Heart right ventricle (tissue), 16 donors: ENCODE data around the gene RUBCNL. TPM values are rescaled to one million over a fixed set of nuclear protein-coding genes. Genes with fewer than 3 reads are reported as not detected.
A peak's percentile ranks its signal among the peaks of the same experiment; 100 is the strongest.

Source experiments
- ATAC-seq, 8 donors: fragments of 200-7000 bp; cut with Tn5 transposase; one replicate each; pipeline ENCODE4 v1.9.1; 2020; ENCODE audit warnings: mild to moderate bottlenecking in 8 of 8, moderate library complexity in 8 of 8, moderate number of reproducible peaks in 1 of 8
- DNase-seq, 2 donors: peaks; one replicate each; pipeline ENCODE4 v3.0.0-alpha.2; 2020
- H3K27ac ChIP-seq, 10 donors: fragments of 200-600 bp; sonication (generic) in 2 of 10; one replicate each; pipeline versions ENCODE4 v1.5.0 to v1.8.0; 2020 to 2022; ENCODE audit warnings: mild to moderate bottlenecking in 3 of 10
- H3K27me3 ChIP-seq, 7 donors: fragments of 200-600 bp; one replicate each; pipeline ENCODE4 v1.8.0; 2021 to 2022; ENCODE audit warnings: mild to moderate bottlenecking in 2 of 7
- H3K36me3 ChIP-seq, 9 donors: fragments of 200-600 bp; sonication (generic) in 1 of 9; one replicate each; pipeline versions ENCODE4 v1.5.0 to v1.8.0; 2020 to 2022; ENCODE audit warnings: mild to moderate bottlenecking in 2 of 9
- H3K4me1 ChIP-seq, 9 donors: fragments of 200-600 bp; sonication (generic) in 1 of 9; one replicate each; pipeline versions ENCODE4 v1.5.0 to v1.8.0; 2020 to 2022; ENCODE audit warnings: mild to moderate bottlenecking in 4 of 9
- H3K4me3 ChIP-seq, 10 donors: fragments of 200-600 bp; sonication (generic) in 2 of 10; one replicate each; pipeline versions ENCODE4 v1.5.0 to v1.8.0; 2020 to 2022; ENCODE audit warnings: mild to moderate bottlenecking in 7 of 10, moderate library complexity in 2 of 10
- H3K9me3 ChIP-seq, 11 donors: fragments of 200-600 bp in 10 of 11; sonication (generic) in 2 of 11; one replicate each; pipeline versions ENCODE4 v1.5.0 to v1.8.0; 2013 to 2022; ENCODE audit warnings: mild to moderate bottlenecking in 2 of 11, control low read depth in 1 of 11, moderate library complexity in 1 of 11
- CTCF ChIP-seq, 9 donors: fragments of 200-600 bp; sonication (generic) in 2 of 9; IDR thresholded peaks; one replicate each; pipeline versions ENCODE4 v1.5.0 to v1.8.0; 2021 to 2022; ENCODE audit warnings: antibody characterized with exemption in 9 of 9, mild to moderate bottlenecking in 5 of 9, moderate library complexity in 1 of 9
- WGBS, 2 donors: extraction: QIAGEN DNeasy Blood & Tissue Kit; methylation state at CpG; one replicate each; pipeline ENCODE4 v1.1.7; 2013; ENCODE audit warnings: inconsistent platforms in 1 of 2; 5-methylcytosine and 5-hydroxymethylcytosine counted together
- intact Hi-C, 10 donors: fragments of 100-400 bp; cut with DNase I; formaldehyde crosslinking; loops; one replicate each; pipeline versions ENCODE4 v1.11.1 to v1.14.2; 2022
- polyA plus RNA-seq, 2 donors: library from polyadenylated mRNA; stranded (reverse); fragments of 200-250 nt; gene quantifications; one replicate each; pipeline ENCODE4 v1.2.3, GENCODE V29; 2013
- total RNA-seq, 10 donors: library from RNA; stranded (reverse); fragmentation: NEBNext Ultra II Directional in 3 of 10; extraction: Animal tissue kit (Norgen Biotek cat#: 25700) in 3 of 10; gene quantifications; one replicate each; pipeline versions ENCODE4 v1.2.1 to v1.2.4, GENCODE V29; 2021 to 2023
- donor health status: Arrhythmogenic right ventricular cardiomyopathy.
- donor health status: ischemic (EF 13 %, LVEDD 7.1; RV severe dilation, severe dysfunction).
- donor health status: healthy with polysubstance abuse.
- donor health status: DM: no; HTN: yes; CAD: no.
- donor health status: DM: no; HTN: no; CAD: no.
- donor health status: ischemic (EF 25% LVEDD 6.9; RV normal size, moderate dysfunction).
- donor health status: ischemic (EF 25% LVEDD 5.7; RV mildly dilated, moderate dysfunction).
- donor health status: healthy.
- donor health status: DM: yes; HTN: yes; CAD: no.
- donor health status: Ischemic cardiomyopathy.
- donor health status: ischemic (EF 35%, LVEDD 5.7; RV mildly dilated, moderate dysfunction).
- donor health status: nonischemic (EF 11% LVEDD 7.7; RV severe dilation, severe dysfunction).
- donor health status: DM: yes; HTN: yes; CAD: no.
- donor health status: PGD.
- donor health status: ischemic (EF 29% LVEDD 5.4; RV normal size, mild dysfunction).
- donor health status: nonischemic (EF 23%, LVEDD 6.1; RV moderate dilation, normal function).

RUBCNL gene
- total and polyA plus RNA-seq, 12 donors, result 0.17 to 2.8 (median 0.59) TPM

- WGBS, 2 donors, result 86 to 87% methylated on average over 1 of the region's 1 CpG
- Histone ChIP-seq H3K4me1 (peaks cover 0 to 45% (median 0%) of the 10 kb centered on the region in 9 donors), H3K27me3 (peaks cover 0 to 3% (median 0%) of the 10 kb centered on the region in 7 donors), H3K36me3 (peaks cover 0 to 25% (median 0%) of the 10 kb centered on the region in 9 donors), H3K27ac (peak overlapping the region in 3 of 10 donors; percentile 4 to 78 (median 39)), H3K4me3 (no peak overlapping the region), H3K9me3 (peaks cover 0 to 11% (median 0%) of the 10 kb centered on the region in 11 donors)
- intact Hi-C loops, result no loop called here
- no peak for DNase-seq
- TF ChIP-seq CTCF (IDR thresholded peaks at IDR 0.05), result no peak
- ATAC-seq, result peak in 7 of 8 donors; percentile 37 to 63 (median 46)
Measured at GRCh38 chr13:46341112-46341711, 45.8 kb downstream of the RUBCNL start.

- TF ChIP-seq CTCF (IDR thresholded peaks at IDR 0.05), result no peak
- WGBS, 2 donors, result 96 to 97% methylated on average over 3 of the region's 3 CpGs
- intact Hi-C loops, result no loop called here
- Histone ChIP-seq H3K9me3 (peaks cover 0 to 12% (median 0%) of the 10 kb centered on the region in 11 donors), H3K36me3 (peaks cover 0 to 24% (median 0%) of the 10 kb centered on the region in 9 donors), H3K4me1 (peaks cover 0 to 45% (median 0%) of the 10 kb centered on the region in 9 donors), H3K4me3 (no peak overlapping the region), H3K27ac (peak overlapping the region in 2 of 10 donors; percentile 4 to 78), H3K27me3 (peaks cover 0 to 3% (median 0%) of the 10 kb centered on the region in 7 donors)
- ATAC-seq (peak in 1 of 8 donors; percentile 28), DNase-seq (no peak)
Measured at GRCh38 chr13:46340631-46341111, 46.4 kb downstream of the RUBCNL start.

- Histone ChIP-seq H3K27me3 (peaks cover 0 to 3% (median 0%) of the 10 kb centered on the region in 7 donors), H3K27ac (peak overlapping the region in 1 of 10 donors; percentile 78), H3K4me1 (peaks cover 0 to 45% (median 0%) of the 10 kb centered on the region in 9 donors), H3K9me3 (peaks cover 0 to 12% (median 0%) of the 10 kb centered on the region in 11 donors), H3K4me3 (no peak overlapping the region), H3K36me3 (peaks cover 0 to 18% (median 0%) of the 10 kb centered on the region in 9 donors)
- intact Hi-C loops, result no loop called here
- no peak for ATAC-seq
- TF ChIP-seq CTCF (IDR thresholded peaks at IDR 0.05), result no peak
- no peak for DNase-seq
- whole genome bisulfite sequencing, 2 donors, result 94 to 97% methylated on average over 1 of the region's 1 CpG
Measured at GRCh38 chr13:46340011-46340410, 47.0 kb downstream of the RUBCNL start.

- intact Hi-C loops, result no loop called here
- peaks cover 0 to 12% (median 0%) of the 10 kb centered on the region in 11 donors for H3K9me3 ChIP-seq
- ATAC-seq (peak in 4 of 8 donors; percentile 21 to 40 (median 31)), DNase-seq (peak in 1 of 2 donors; percentile 13)
- 57 to 73% methylated on average over 10 of the region's 10 CpGs for WGBS, 2 donors
- peaks cover 0 to 50% (median 0%) of the 10 kb centered on the region in 9 donors for H3K4me1 ChIP-seq
- no peak overlapping the region for H3K4me3 ChIP-seq
- peaks cover 0 to 12% (median 0%) of the 10 kb centered on the region in 9 donors for H3K36me3 ChIP-seq
- H3K27ac ChIP-seq, result peak overlapping the region in 1 of 10 donors; percentile 78
- TF ChIP-seq CTCF (IDR thresholded peaks at IDR 0.05), result no peak
- H3K27me3 ChIP-seq, result peaks cover 0 to 3% (median 0%) of the 10 kb centered on the region in 7 donors
Measured at GRCh38 chr13:46339035-46339666, 47.9 kb downstream of the RUBCNL start.
